K562 (cell line): Measurements from ENCODE around the gene TMEM69. TPM values are rescaled to one million over a fixed set of nuclear protein-coding genes. Genes with fewer than 3 reads are reported as not detected.

Experiments
- CGGBP1 ChIP-seq: fragments of 250-450 bp; sonication (Bioruptor Pico); IDR thresholded peaks from 2 replicates; pipeline ENCODE4 v1.9.0; 2021; ENCODE audit warnings: mild to moderate bottlenecking
- CHD2 ChIP-seq: IDR thresholded peaks from 2 replicates; pipeline ENCODE4 v1.6.1; 2011; ENCODE audit warnings: low read depth, low read length
- HLTF ChIP-seq: fragments of 450-650 bp; IDR thresholded peaks from 2 replicates; pipeline ENCODE4 v1.6.1; 2016
- JUND ChIP-seq, 2 experiments: IDR thresholded peaks; 2 replicates in 1 of 2; 3 replicates in 1 of 2; pipeline ENCODE4 v1.6.1; 2011; ENCODE audit warnings: borderline replicate concordance in 2 of 2, low read depth in 2 of 2, low read length in 2 of 2, improper control_type of control experiment in 1 of 2, missing biosample characterization in 1 of 2, missing genetic modification characterization in 1 of 2, missing genetic modification reagents in 1 of 2
- KAT7 ChIP-seq: sonication (generic); formaldehyde crosslinking; IDR thresholded peaks from 2 replicates; pipeline ENCODE4 v1.8.0; 2022; ENCODE audit warnings: missing genetic modification reagents, mild to moderate bottlenecking, borderline replicate concordance
- KDM2B ChIP-seq: fragments of 250-450 bp; sonication (Bioruptor Pico); IDR thresholded peaks from 2 replicates; pipeline ENCODE4 v1.8.0; 2021; ENCODE audit warnings: mild to moderate bottlenecking, moderate library complexity
- KLF16 ChIP-seq: IDR thresholded peaks from 2 replicates; pipeline ENCODE4 v1.6.1; 2016; ENCODE audit warnings: antibody characterized with exemption
- MEF2A ChIP-seq: IDR thresholded peaks from 2 replicates; pipeline ENCODE4 v1.6.1; 2011; ENCODE audit warnings: low read depth, mild to moderate bottlenecking, low read length, moderate library complexity; ENCODE audit not compliant: control insufficient read depth
- NCOA4 ChIP-seq: fragments of 450-650 bp; IDR thresholded peaks from 2 replicates; pipeline ENCODE4 v1.6.1; 2018; ENCODE audit warnings: mild to moderate bottlenecking; ENCODE audit not compliant: partially characterized antibody
- NR3C1 ChIP-seq: sonication (generic); formaldehyde crosslinking; IDR thresholded peaks from 2 replicates; pipeline ENCODE4 v1.8.1; 2022; ENCODE audit warnings: missing genetic modification reagents
- PHB ChIP-seq: fragments of 250-450 bp; sonication (Bioruptor Pico); IDR thresholded peaks from 2 replicates; pipeline ENCODE4 v1.5.0; 2021
- SIX5 ChIP-seq, 2 experiments: IDR thresholded peaks; 2 replicates each; pipeline ENCODE4 v1.6.1; 2011; ENCODE audit warnings: low read length in 2 of 2, borderline replicate concordance in 1 of 2, low read depth in 1 of 2, mild to moderate bottlenecking in 1 of 2, moderate library complexity in 1 of 2; ENCODE audit not compliant: insufficient read depth in 1 of 2
- SMARCC2 ChIP-seq: fragments of 450-650 bp; IDR thresholded peaks from 2 replicates; pipeline ENCODE4 v1.6.1; 2017; ENCODE audit warnings: antibody characterized with exemption, moderate library complexity, mild to moderate bottlenecking, low read depth
- TEAD4 ChIP-seq, 2 experiments: sonication (generic) in 1 of 2; formaldehyde crosslinking in 1 of 2; IDR thresholded peaks; 2 replicates each; pipeline versions ENCODE4 v1.6.1 to v1.8.0; 2012 to 2022; ENCODE audit warnings: borderline replicate concordance in 1 of 2, inconsistent platforms in 1 of 2, low read length in 1 of 2, mild to moderate bottlenecking in 1 of 2, missing genetic modification reagents in 1 of 2
- THAP12 ChIP-seq: fragments of 250-450 bp; sonication (Bioruptor Pico); IDR thresholded peaks from 2 replicates; pipeline ENCODE4 v1.9.0; 2021; ENCODE audit warnings: mild to moderate bottlenecking, inconsistent platforms
- THRA ChIP-seq: fragments of 450-650 bp; IDR thresholded peaks from 2 replicates; pipeline ENCODE4 v1.6.1; 2017; ENCODE audit warnings: mild to moderate bottlenecking, moderate library complexity
- ZBTB17 ChIP-seq: fragments of 450-650 bp; formaldehyde crosslinking; IDR thresholded peaks from 2 replicates; pipeline ENCODE4 v1.4.0; 2020; ENCODE audit warnings: mild to moderate bottlenecking
- ZNF217 ChIP-seq: sonication (generic); formaldehyde crosslinking; IDR thresholded peaks from 2 replicates; pipeline ENCODE4 v1.8.0; 2022; ENCODE audit warnings: mild to moderate bottlenecking, missing genetic modification reagents
- ZNF239 ChIP-seq: fragments of 250-450 bp; sonication (Bioruptor Pico); IDR thresholded peaks from 2 replicates; pipeline ENCODE4 v1.4.0; 2020; ENCODE audit warnings: mild to moderate bottlenecking
- ZNF274 ChIP-seq: IDR thresholded peaks from 2 replicates; pipeline ENCODE4 v1.6.1; 2011; ENCODE audit warnings: low read depth, mild to moderate bottlenecking, low read length, moderate library complexity, borderline replicate concordance
- ZNF277 ChIP-seq: fragments of 250-450 bp; sonication (Bioruptor Pico); IDR thresholded peaks from 2 replicates; pipeline ENCODE4 v1.8.0; 2022; ENCODE audit warnings: inconsistent platforms, mild to moderate bottlenecking, moderate library complexity, borderline replicate concordance
- ZNF316 ChIP-seq: fragments of 450-650 bp; IDR thresholded peaks from 2 replicates; pipeline ENCODE4 v1.6.1; 2016
- ZNF354B ChIP-seq: fragments of 250-450 bp; sonication (Bioruptor Pico); IDR thresholded peaks from 2 replicates; pipeline ENCODE4 v1.4.0; 2020
- polyA plus RNA-seq, 8 experiments: library from polyadenylated mRNA; depleted of rRNA in 4 of 8; stranded (reverse) in 5 of 8; unstranded in 3 of 8; fragments of >200 nt; fragmentation: Nextera tagmentation in 2 of 8; fragmentation: Illumina TruSeq in 1 of 8; extraction: Ambion mirVana in 2 of 8; extraction: Trizol in 1 of 8; gene quantifications; 2 replicates each; pipeline versions ENCODE4 v1.2.1 to v1.2.3, GENCODE V29; 2011 to 2014; ENCODE audit warnings: inconsistent platforms in 1 of 8, missing spikeins in 1 of 8
- total RNA-seq, 7 experiments: library from RNA; depleted of rRNA in 6 of 7; stranded (reverse); fragments of >200 nt in 6 of 7; fragmentation: Illumina TruSeq in 2 of 7; extraction: Trizol in 2 of 7; gene quantifications; 2 replicates each; pipeline versions ENCODE4 v1.2.1 to v1.2.3, GENCODE V29; 2011 to 2021; ENCODE audit warnings: low replicate concordance in 1 of 7

Gene TMEM69
- total and polyA plus RNA-seq, 9 of the 15 experiments (the other 6 are each of a cell fraction or from before 2014, with no cell fraction given) = 47.3 to 248 (median 103) TPM

GRCh38 chr1:45686288-45687013, 1.5 kb upstream of the TMEM69 start, which contains the start of gene GPBP1L1 (continued):
- TF ChIP-seq SIX5 (IDR thresholded peaks at IDR 0.05; ENCODE audit: borderline replicate concordance in 1 of 2, insufficient read depth in 1 of 2, low read depth in 1 of 2, low read length in 2 of 2) (0 out of 4 replicates have a peak, but pooled peaks of 1 of the 2 experiments have one; percentile 17), KLF16 (no peak), THAP12 (CRISPR knock-in tag) (0 out of 2 replicates have a peak, but pooled peaks have one; percentile 8), NR3C1 (CRISPR knock-in tag) (no peak), ZNF316 (no peak; the same call in 1 of the 2 replicates), HLTF (peak; percentile 86), KDM2B (0 out of 2 replicates have a peak, but pooled peaks have one; percentile 16), JUND (IDR thresholded peaks at IDR 0.05; ENCODE audit: borderline replicate concordance, low read depth, low read length) (no peak), JUND (tag; IDR thresholded peaks at IDR 0.05; ENCODE audit: borderline replicate concordance, low read depth, low read length) (peak; percentile 10; the same call in 1 of the 3 replicates), ZNF239 (peak; percentile 28; the same call in 1 of the 2 replicates), SMARCC2 (0 out of 2 replicates have a peak, but pooled peaks have one; percentile 6), CHD2 (peak; percentile 46; the same call in 1 of the 2 replicates), NCOA4 (no peak), ZBTB17 (CRISPR knock-in tag) (no peak; the same call in 1 of the 2 replicates), KAT7 (CRISPR knock-in tag) (peak; percentile 84; the same call in 1 of the 2 replicates), ZNF217 (CRISPR knock-in tag) (no peak), ZNF274 (no peak), MEF2A (no peak), ZNF277 (CRISPR knock-in tag) (no peak), PHB (CRISPR knock-in tag) (peak; percentile 89), ZNF354B (no peak), THRA (no peak), CGGBP1 (CRISPR knock-in tag) (peak; percentile 82), TEAD4 (IDR thresholded peaks at IDR 0.05; ENCODE audit: low read length) (no peak; the same call in 1 of the 2 replicates), TEAD4 (CRISPR knock-in tag; IDR thresholded peaks at IDR 0.05; ENCODE audit: borderline replicate concordance) (no peak)
